AG09309 (cell line): ENCODE measurements around the gene GFOD2.

Source experiments
- DNase-seq: peaks from one replicate; pipeline ENCODE4 v3.0.0-alpha.2; 2010; ENCODE audit warnings: low read depth
- H3K4me3 ChIP-seq: 2 replicates; pipeline ENCODE4 v1.5.1; 2011; ENCODE audit warnings: mild to moderate bottlenecking, low read depth, low read length, moderate library complexity; ENCODE audit not compliant: control insufficient read depth
- CTCF ChIP-seq: IDR thresholded peaks from 2 replicates; pipeline ENCODE4 v1.5.1; 2011; ENCODE audit warnings: mild to moderate bottlenecking, low read depth, low read length, inconsistent platforms; ENCODE audit not compliant: insufficient read depth, control insufficient read depth; ENCODE audit errors: missing control alignments

Gene GFOD2

GRCh38 chr16:67636713-67637112 is 82.4 kb downstream of the GFOD2 start:
- TF ChIP-seq CTCF: no peak
- no peak for DNase-seq
- no peak overlapping the region for H3K4me3 ChIP-seq

GRCh38 chr16:67632415-67633172 is 86.5 kb downstream of the GFOD2 start:
- no peak overlapping the region for H3K4me3 ChIP-seq
- TF ChIP-seq CTCF: no peak
- DNase-seq: no peak

DNA sequence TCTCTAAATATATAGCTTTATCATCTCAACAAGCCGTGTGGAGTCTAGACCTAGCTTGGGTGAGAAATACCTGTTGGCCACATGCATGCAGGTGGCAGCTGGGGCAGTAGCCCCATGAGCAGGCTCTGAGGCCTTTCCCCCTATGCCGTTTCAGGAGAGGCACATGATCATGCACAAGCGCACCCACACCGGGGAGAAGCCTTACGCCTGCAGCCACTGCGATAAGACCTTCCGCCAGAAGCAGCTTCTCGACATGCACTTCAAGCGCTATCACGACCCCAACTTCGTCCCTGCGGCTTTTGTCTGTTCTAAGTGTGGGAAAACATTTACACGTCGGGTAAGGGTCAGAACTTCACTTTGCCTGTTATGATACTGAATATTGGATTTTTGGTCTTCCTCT is 90.9 kb downstream of the GFOD2 start:
- no peak for TF ChIP-seq CTCF
- DNase-seq: no peak
- H3K4me3 ChIP-seq: no peak overlapping the region
